Forelimb muscle (tissue), 1 donor: ENCODE data around the gene EXOC7. TPM values are rescaled to one million over a fixed set of nuclear protein-coding genes. Genes with fewer than 3 reads are reported as not detected.

ENCODE experiments used
- DNase-seq: peaks from one replicate; pipeline ENCODE4 v3.0.0-alpha.2; 2013; ENCODE audit warnings: low read depth
- polyA plus RNA-seq: library from polyadenylated mRNA; unstranded; fragments of 120-200 nt; gene quantifications from one replicate; pipeline ENCODE4 v1.2.1, GENCODE V29; 2013; ENCODE audit not compliant: insufficient read length

Gene EXOC7
- polyA plus RNA-seq, 1 donor: 78.3 TPM

- DNase-seq: no peak
Observed at GRCh38 chr17:76122431-76123190, 19.0 kb upstream of the EXOC7 start.

GRCh38 chr17:76121932-76122430 is 18.4 kb upstream of the EXOC7 start:
- no peak for DNase-seq

GRCh38 chr17:76120658-76121008 is 17.0 kb upstream of the EXOC7 start:
- DNase-seq: no peak

- DNase-seq: no peak
Observed at GRCh38 chr17:76119409-76120371, 16.1 kb upstream of the EXOC7 start.

GRCh38 chr17:76115138-76115754 is 11.7 kb upstream of the EXOC7 start:
- no peak for DNase-seq

- DNase-seq: no peak
Observed at GRCh38 chr17:76111956-76112355, 8.4 kb upstream of the EXOC7 start.

GRCh38 chr17:76107509-76107908 is 3.9 kb upstream of the EXOC7 start:
- no peak for DNase-seq

GRCh38 chr17:76106703-76107102 is 3.1 kb upstream of the EXOC7 start:
- no peak for DNase-seq

- no peak for DNase-seq
Observed at GRCh38 chr17:76104896-76105231, 1.3 kb upstream of the EXOC7 start.

GRCh38 chr17:76104140-76104895 is 731 bp upstream of the EXOC7 start:
- no peak for DNase-seq

- DNase-seq: no peak
Observed at GRCh38 chr17:76102944-76103273, 678 bp downstream of the EXOC7 start.

GRCh38 chr17:76097716-76098295 is 5.8 kb downstream of the EXOC7 start:
- DNase-seq: no peak

GRCh38 chr17:76095943-76096342 is 7.6 kb downstream of the EXOC7 start:
- no peak for DNase-seq

GRCh38 chr17:76094046-76094445 is 9.5 kb downstream of the EXOC7 start:
- no peak for DNase-seq

GRCh38 chr17:76092526-76093413 is 10.8 kb downstream of the EXOC7 start:
- DNase-seq: no peak

GRCh38 chr17:76091526-76092286 is 11.9 kb downstream of the EXOC7 start:
- DNase-seq: no peak

GRCh38 chr17:76090517-76091129 is 13.0 kb downstream of the EXOC7 start:
- no peak for DNase-seq

- no peak for DNase-seq
Observed at GRCh38 chr17:76089680-76090516, 13.7 kb downstream of the EXOC7 start.
